H1 (cell line): ENCODE results near the gene SLC25A24.

ENCODE experiments used
- BACH1 ChIP-seq: IDR thresholded peaks from 2 replicates; pipeline ENCODE4 v1.6.1; 2012; ENCODE audit warnings: low read length, improper control_type of control experiment
- CHD2 ChIP-seq: IDR thresholded peaks from 2 replicates; pipeline ENCODE4 v1.6.1; 2012; ENCODE audit warnings: low read length, improper control_type of control experiment
- EP300 ChIP-seq, 2 experiments: IDR thresholded peaks; 1 replicate in 1 of 2; 2 replicates in 1 of 2; pipeline ENCODE4 v1.6.1; 2011 to 2012; ENCODE audit warnings: low read depth in 2 of 2, low read length in 2 of 2, mild to moderate bottlenecking in 2 of 2, borderline replicate concordance in 1 of 2, inconsistent platforms in 1 of 2, moderate library complexity in 1 of 2
- EZH2 ChIP-seq: fragments of 200-600 bp; sonication (generic); IDR thresholded peaks from 2 replicates; pipeline ENCODE4 v1.7.1; 2012; ENCODE audit warnings: low read depth, mild to moderate bottlenecking, moderate library complexity, low read length, inconsistent platforms; ENCODE audit not compliant: severe bottlenecking
- JUND ChIP-seq: IDR thresholded peaks from 2 replicates; pipeline ENCODE4 v1.6.1; 2011; ENCODE audit warnings: mild to moderate bottlenecking, improper control_type of control experiment, low read length
- POLR2A ChIP-seq, 2 experiments: IDR thresholded peaks; 1 replicate in 1 of 2; 2 replicates in 1 of 2; pipeline ENCODE4 v1.6.1; 2011; ENCODE audit warnings: low read depth in 2 of 2, low read length in 2 of 2, mild to moderate bottlenecking in 2 of 2; ENCODE audit errors: control extremely low read depth in 1 of 2
- SIRT6 ChIP-seq: IDR thresholded peaks from one replicate; pipeline ENCODE4 v1.7.1; 2012; ENCODE audit warnings: low read length, inconsistent platforms
- SP2 ChIP-seq: IDR thresholded peaks from 2 replicates; pipeline ENCODE4 v1.6.1; 2012; ENCODE audit warnings: mild to moderate bottlenecking, low read length, inconsistent platforms
- SUZ12 ChIP-seq: fragments of 200-600 bp; sonication (generic); IDR thresholded peaks from 2 replicates; pipeline ENCODE4 v1.6.1; 2012; ENCODE audit warnings: mild to moderate bottlenecking, inconsistent platforms, low read length, moderate library complexity, mixed read lengths
- TF ChIP-seq, protein P1 (sequence below), 3 experiments: IDR thresholded peaks; 1 replicate in 2 of 3; 2 replicates in 1 of 3; pipeline versions ENCODE4 v1.5.1 to v1.6.1; 2011; ENCODE audit warnings: low read length in 3 of 3, mild to moderate bottlenecking in 3 of 3, inconsistent platforms in 2 of 3, low read depth in 1 of 3, moderate library complexity in 1 of 3; ENCODE audit not compliant: insufficient read depth in 1 of 3; ENCODE audit errors: control extremely low read depth in 1 of 3

DNA sequence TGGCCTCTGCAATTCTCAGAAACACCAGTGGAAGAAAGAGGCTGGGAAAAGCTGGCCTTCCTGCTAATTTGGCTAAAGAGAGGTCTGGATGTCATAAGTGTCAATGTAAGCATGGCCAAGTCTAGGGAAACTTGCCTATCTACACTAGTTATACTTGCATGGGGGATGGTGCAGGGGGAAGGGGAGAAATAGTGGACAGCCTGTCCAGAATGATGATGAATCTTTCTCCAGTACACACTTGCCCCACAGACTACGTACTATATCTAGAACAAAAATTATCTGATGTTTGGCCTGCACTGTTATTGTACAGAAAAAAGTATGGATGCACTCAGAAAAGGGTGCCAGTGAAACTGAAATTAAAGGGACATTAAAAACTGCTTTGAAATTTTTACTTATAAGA is 114.5 kb downstream of the SLC25A24 start:
- TF ChIP-seq SIRT6 (no peak), BACH1 (no peak), SP2 (no peak), SUZ12 (no peak), JUND (no peak), EZH2 (no peak), EP300 (IDR thresholded peaks at IDR 0.05; ENCODE audit: borderline replicate concordance in 1 of 2, low read depth in 2 of 2, low read length in 2 of 2) (no peak), CHD2 (no peak), POLR2A (IDR thresholded peaks at IDR 0.05; ENCODE audit: control extremely low read depth in 1 of 2, low read depth in 2 of 2, low read length in 2 of 2) (no peak)
- TF ChIP-seq, protein P1, sequence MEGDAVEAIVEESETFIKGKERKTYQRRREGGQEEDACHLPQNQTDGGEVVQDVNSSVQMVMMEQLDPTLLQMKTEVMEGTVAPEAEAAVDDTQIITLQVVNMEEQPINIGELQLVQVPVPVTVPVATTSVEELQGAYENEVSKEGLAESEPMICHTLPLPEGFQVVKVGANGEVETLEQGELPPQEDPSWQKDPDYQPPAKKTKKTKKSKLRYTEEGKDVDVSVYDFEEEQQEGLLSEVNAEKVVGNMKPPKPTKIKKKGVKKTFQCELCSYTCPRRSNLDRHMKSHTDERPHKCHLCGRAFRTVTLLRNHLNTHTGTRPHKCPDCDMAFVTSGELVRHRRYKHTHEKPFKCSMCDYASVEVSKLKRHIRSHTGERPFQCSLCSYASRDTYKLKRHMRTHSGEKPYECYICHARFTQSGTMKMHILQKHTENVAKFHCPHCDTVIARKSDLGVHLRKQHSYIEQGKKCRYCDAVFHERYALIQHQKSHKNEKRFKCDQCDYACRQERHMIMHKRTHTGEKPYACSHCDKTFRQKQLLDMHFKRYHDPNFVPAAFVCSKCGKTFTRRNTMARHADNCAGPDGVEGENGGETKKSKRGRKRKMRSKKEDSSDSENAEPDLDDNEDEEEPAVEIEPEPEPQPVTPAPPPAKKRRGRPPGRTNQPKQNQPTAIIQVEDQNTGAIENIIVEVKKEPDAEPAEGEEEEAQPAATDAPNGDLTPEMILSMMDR (IDR thresholded peaks at IDR 0.05; ENCODE audit: control extremely low read depth in 1 of 3, insufficient read depth in 1 of 3, low read depth in 1 of 3, low read length in 3 of 3), result no peak
